HAP-1 (cell line): ENCODE results near the gene SCUBE2.

Source experiments
- DNase-seq, 2 experiments: peaks; one replicate each; pipeline ENCODE4 v3.0.0-alpha.2; 2016 to 2020; ENCODE audit warnings: low spot score in 2 of 2
- H3K27me3 ChIP-seq: fragments of 250-450 bp; sonication (Bioruptor Pico); 2 replicates; pipeline ENCODE4 v1.5.1; 2020; ENCODE audit warnings: low read depth, mild to moderate bottlenecking, moderate library complexity
- H3K36me3 ChIP-seq: fragments of 250-450 bp; sonication (Bioruptor Pico); replicated peaks from 2 replicates; pipeline ENCODE4 v1.5.1; 2020; ENCODE audit warnings: mild to moderate bottlenecking
- H3K4me1 ChIP-seq: fragments of 250-450 bp; sonication (Bioruptor Pico); 2 replicates; pipeline ENCODE4 v1.5.1; 2020; ENCODE audit warnings: mild to moderate bottlenecking
- H3K4me3 ChIP-seq: fragments of 250-450 bp; sonication (Bioruptor Pico); 2 replicates; pipeline ENCODE4 v1.5.1; 2020; ENCODE audit warnings: mild to moderate bottlenecking, moderate library complexity
- H3K9me3 ChIP-seq: fragments of 250-450 bp; sonication (Bioruptor Pico); 2 replicates; pipeline ENCODE4 v1.5.1; 2020; ENCODE audit warnings: mild to moderate bottlenecking, moderate library complexity
- in situ Hi-C: fragments of 300-500 bp; cut with MboI; formaldehyde crosslinking; loops from 3 replicates; pipeline ENCODE4 v1.14.3; 2020; ENCODE audit warnings: low sequenced_read_pairs, inconsistent platforms, mixed read lengths

Gene SCUBE2

GRCh38 chr11:9060700-9061111 lies 30.7 kb downstream of the SCUBE2 start:
- DNase-seq = no peak
- H3K4me1 ChIP-seq = peaks cover 15% of the 10 kb centered on the region
- H3K36me3 ChIP-seq = no peaks in the 10 kb centered on the region
- H3K9me3 ChIP-seq = peaks cover 4% of the 10 kb centered on the region; the same call in 1 of the 2 replicates
- in situ Hi-C loops = no loop called here
- no peaks in the 10 kb centered on the region for H3K27me3 ChIP-seq
- no peak overlapping the region for H3K4me3 ChIP-seq

- H3K4me1 ChIP-seq = peaks cover 15% of the 10 kb centered on the region
- DNase-seq = no peak
- no peaks in the 10 kb centered on the region for H3K9me3 ChIP-seq
- in situ Hi-C loops = no loop called here
- H3K36me3 ChIP-seq = no peaks in the 10 kb centered on the region
- H3K4me3 ChIP-seq = no peak overlapping the region
- H3K27me3 ChIP-seq = no peaks in the 10 kb centered on the region
Measured at GRCh38 chr11:9059406-9059805, 32.0 kb downstream of the SCUBE2 start.

- H3K4me3 ChIP-seq = no peak overlapping the region
- in situ Hi-C loops = no loop called here
- H3K9me3 ChIP-seq = no peaks in the 10 kb centered on the region
- H3K36me3 ChIP-seq = no peaks in the 10 kb centered on the region
- H3K27me3 ChIP-seq = no peaks in the 10 kb centered on the region
- no peak for DNase-seq
- peaks cover 3% of the 10 kb centered on the region; the same call in 1 of the 2 replicates for H3K4me1 ChIP-seq
Measured at GRCh38 chr11:9057888-9058287, 33.5 kb downstream of the SCUBE2 start.

- DNase-seq = no peak
- in situ Hi-C loops = no loop called here
- no peak overlapping the region for H3K4me3 ChIP-seq
- no peaks in the 10 kb centered on the region for H3K27me3 ChIP-seq
- H3K36me3 ChIP-seq = no peaks in the 10 kb centered on the region
- H3K9me3 ChIP-seq = no peaks in the 10 kb centered on the region
- peaks cover 3% of the 10 kb centered on the region; the same call in 1 of the 2 replicates for H3K4me1 ChIP-seq
Measured at GRCh38 chr11:9057007-9057406, 34.4 kb downstream of the SCUBE2 start.

GRCh38 chr11:9056467-9056866 lies 34.9 kb downstream of the SCUBE2 start:
- H3K4me1 ChIP-seq = no peaks in the 10 kb centered on the region; the same call in 1 of the 2 replicates
- no peaks in the 10 kb centered on the region for H3K36me3 ChIP-seq
- no peak for DNase-seq
- in situ Hi-C loops = no loop called here
- no peak overlapping the region for H3K4me3 ChIP-seq
- no peaks in the 10 kb centered on the region for H3K27me3 ChIP-seq
- H3K9me3 ChIP-seq = no peaks in the 10 kb centered on the region

GRCh38 chr11:9053316-9054035 lies 37.9 kb downstream of the SCUBE2 start:
- in situ Hi-C loops = no loop called here
- Histone ChIP-seq H3K9me3 (no peaks in the 10 kb centered on the region), H3K4me3 (no peak overlapping the region), H3K27me3 (no peaks in the 10 kb centered on the region), H3K36me3 (no peaks in the 10 kb centered on the region), H3K4me1 (no peaks in the 10 kb centered on the region)
- DNase-seq = no peak

GRCh38 chr11:9052316-9052715 lies 39.1 kb downstream of the SCUBE2 start:
- H3K27me3 ChIP-seq = no peaks in the 10 kb centered on the region
- in situ Hi-C loops = no loop called here
- no peaks in the 10 kb centered on the region for H3K36me3 ChIP-seq
- no peaks in the 10 kb centered on the region for H3K4me1 ChIP-seq
- DNase-seq = no peak
- no peak overlapping the region for H3K4me3 ChIP-seq
- H3K9me3 ChIP-seq = no peaks in the 10 kb centered on the region

- Histone ChIP-seq H3K27me3 (no peaks in the 10 kb centered on the region), H3K9me3 (no peaks in the 10 kb centered on the region), H3K36me3 (no peaks in the 10 kb centered on the region), H3K4me3 (no peak overlapping the region), H3K4me1 (no peaks in the 10 kb centered on the region)
- no peak for DNase-seq
- in situ Hi-C loops = no loop called here
Measured at GRCh38 chr11:9049959-9050358, 41.4 kb downstream of the SCUBE2 start.

- no peak overlapping the region for H3K4me3 ChIP-seq
- in situ Hi-C loops = no loop called here
- no peaks in the 10 kb centered on the region for H3K27me3 ChIP-seq
- H3K9me3 ChIP-seq = no peaks in the 10 kb centered on the region
- DNase-seq = no peak
- no peaks in the 10 kb centered on the region for H3K4me1 ChIP-seq
- no peaks in the 10 kb centered on the region for H3K36me3 ChIP-seq
Measured at GRCh38 chr11:9047964-9048523, 43.4 kb downstream of the SCUBE2 start.

GRCh38 chr11:9046481-9046880 lies 44.9 kb downstream of the SCUBE2 start:
- DNase-seq = no peak
- Histone ChIP-seq H3K4me3 (no peak overlapping the region), H3K9me3 (no peaks in the 10 kb centered on the region), H3K36me3 (no peaks in the 10 kb centered on the region), H3K27me3 (no peaks in the 10 kb centered on the region), H3K4me1 (no peaks in the 10 kb centered on the region)
- in situ Hi-C loops = no loop called here

- Histone ChIP-seq H3K27me3 (no peaks in the 10 kb centered on the region), H3K9me3 (no peaks in the 10 kb centered on the region), H3K4me3 (no peak overlapping the region), H3K4me1 (peaks cover 7% of the 10 kb centered on the region), H3K36me3 (no peaks in the 10 kb centered on the region)
- in situ Hi-C loops = no loop called here
- no peak for DNase-seq
Measured at GRCh38 chr11:9042488-9042887, 48.9 kb downstream of the SCUBE2 start.

GRCh38 chr11:9041747-9042146 lies 49.7 kb downstream of the SCUBE2 start:
- in situ Hi-C loops = no loop called here
- no peaks in the 10 kb centered on the region for H3K36me3 ChIP-seq
- no peak for DNase-seq

GRCh38 chr11:9040410-9040809 lies 51.0 kb downstream of the SCUBE2 start:
- in situ Hi-C loops = no loop called here
- DNase-seq = no peak

More at GRCh38 chr11:9041747-9042146, 49.7 kb downstream of the SCUBE2 start:
- Histone ChIP-seq H3K4me3 (no peak overlapping the region), H3K4me1 (peaks cover 11% of the 10 kb centered on the region), H3K9me3 (no peaks in the 10 kb centered on the region), H3K27me3 (no peaks in the 10 kb centered on the region)

GRCh38 chr11:9039863-9040262 lies 51.5 kb downstream of the SCUBE2 start:
- in situ Hi-C loops = no loop called here
- Histone ChIP-seq H3K36me3 (no peaks in the 10 kb centered on the region), H3K4me3 (no peak overlapping the region), H3K9me3 (no peaks in the 10 kb centered on the region), H3K27me3 (no peaks in the 10 kb centered on the region), H3K4me1 (peaks cover 15% of the 10 kb centered on the region)
- DNase-seq = no peak

More at GRCh38 chr11:9040410-9040809, 51.0 kb downstream of the SCUBE2 start:
- Histone ChIP-seq H3K9me3 (no peaks in the 10 kb centered on the region), H3K27me3 (no peaks in the 10 kb centered on the region), H3K36me3 (no peaks in the 10 kb centered on the region), H3K4me1 (peaks cover 15% of the 10 kb centered on the region), H3K4me3 (no peak overlapping the region)
